Bronchial epithelial cell (primary cell): Measurements from ENCODE around the gene RASSF1. TPM values are rescaled to one million over a fixed set of nuclear protein-coding genes. Genes with fewer than 3 reads are reported as not detected.
A peak's percentile ranks its signal among the peaks of the same experiment; 100 is the strongest.

Experiments
- DNase-seq: peaks from one replicate; pipeline ENCODE4 v3.0.0-alpha.2; 2010; ENCODE audit warnings: low read depth
- FAIRE-seq: peaks from 2 replicates; lab custom pipeline; 2011; peaks lifted over from hg19 to GRCh38; lab: Jason Lieb, UNC
- H3K27me3 ChIP-seq: 2 replicates; pipeline ENCODE4 v1.5.1; 2011; ENCODE audit warnings: low read length; ENCODE audit not compliant: control insufficient read depth, insufficient read depth
- H3K36me3 ChIP-seq: 2 replicates; pipeline ENCODE4 v1.5.1; 2011; ENCODE audit warnings: low read length; ENCODE audit not compliant: control insufficient read depth, insufficient read depth
- H3K4me3 ChIP-seq: 2 replicates; pipeline ENCODE4 v1.5.1; 2011; ENCODE audit warnings: mild to moderate bottlenecking, low read depth, low read length, control low read depth
- CTCF ChIP-seq: IDR thresholded peaks from 2 replicates; pipeline ENCODE4 v1.5.1; 2011; ENCODE audit warnings: mild to moderate bottlenecking, moderate library complexity, low read length, control low read depth, inconsistent platforms; ENCODE audit not compliant: insufficient read depth, severe bottlenecking
- total RNA-seq: library from RNA; depleted of rRNA; stranded (reverse); fragments of >200 nt; gene quantifications from 2 replicates; pipeline ENCODE4 v1.2.1, GENCODE V29; 2014

The RASSF1 gene
- total RNA-seq, 1 donor from 2014 or later, result 25.5 TPM

GRCh38 chr3:50323092-50323600 is 17.5 kb downstream of the RASSF1 start:
- H3K4me3 ChIP-seq, result no peak overlapping the region
- no peak for TF ChIP-seq CTCF
- peaks cover 22% of the 10 kb centered on the region for H3K36me3 ChIP-seq
- H3K27me3 ChIP-seq, result no peaks in the 10 kb centered on the region
- FAIRE-seq, result no peak
- DNase-seq, result no peak

- FAIRE-seq (no peak), DNase-seq (no peak)
- peaks cover 27% of the 10 kb centered on the region for H3K36me3 ChIP-seq
- no peak for TF ChIP-seq CTCF
- H3K4me3 ChIP-seq, result peak within 1 kb of the TSS; percentile 61
- no peaks in the 10 kb centered on the region for H3K27me3 ChIP-seq
Measured at GRCh38 chr3:50322386-50323091, 18.1 kb downstream of the RASSF1 start, which contains the start of gene HYAL2. Gene HYAL2, minus strand, starts transcription at chr3:50322745. Its CDS starts 2,256 bp downstream, at chr3:50320489.

- no peak for TF ChIP-seq CTCF
- FAIRE-seq (no peak), DNase-seq (no peak)
- H3K4me3 ChIP-seq, result peak overlapping the region; percentile 61
- peaks cover 29% of the 10 kb centered on the region for H3K36me3 ChIP-seq
- H3K27me3 ChIP-seq, result no peaks in the 10 kb centered on the region
Measured at GRCh38 chr3:50322115-50322385, 18.6 kb downstream of the RASSF1 start.

- Histone ChIP-seq H3K4me3 (peak overlapping the region; percentile 61), H3K36me3 (peaks cover 29% of the 10 kb centered on the region), H3K27me3 (no peaks in the 10 kb centered on the region)
- DNase-seq (peak; percentile 69), FAIRE-seq (no peak)
- TF ChIP-seq CTCF, result peak; percentile 55
Measured at GRCh38 chr3:50321336-50322114, 19.1 kb downstream of the RASSF1 start.

- Histone ChIP-seq H3K27me3 (no peaks in the 10 kb centered on the region), H3K36me3 (peaks cover 27% of the 10 kb centered on the region), H3K4me3 (peak overlapping the region; percentile 61)
- TF ChIP-seq CTCF, result no peak
- DNase-seq (peak; percentile 43), FAIRE-seq (no peak)
Measured at GRCh38 chr3:50320853-50321335, 19.7 kb downstream of the RASSF1 start.
